Measurements from ENCODE around the gene ZNF268.
"Not testable (repeated sequence)": the region's sequence is repeated elsewhere in the genome, so short reads cannot be mapped to it uniquely, and the experiment has no call there.

The ZNF268 gene

GRCh38 chr12:133231001-133231400 is 49.7 kb downstream of the ZNF268 start:
- DNase-seq, result no peak

GRCh38 chr12:133233006-133233405 is 51.7 kb downstream of the ZNF268 start:
- DNase-seq, result no peak

- no peak for DNase-seq
Observed at GRCh38 chr12:133233993-133234564, 52.8 kb downstream of the ZNF268 start.

GRCh38 chr12:133234971-133235370 is 53.7 kb downstream of the ZNF268 start:
- DNase-seq, result no peak

- no peak for DNase-seq
Observed at GRCh38 chr12:133235401-133236112, 54.3 kb downstream of the ZNF268 start, which contains the start of gene ANHX. Gene ANHX (minus strand): TSS chr12:133235877. CDS start chr12:133234356, 1,521 bp downstream.

GRCh38 chr12:133236144-133236543 is 54.8 kb downstream of the ZNF268 start:
- no peak for DNase-seq

GRCh38 chr12:133236556-133236955 is 55.3 kb downstream of the ZNF268 start:
- no peak for DNase-seq

GRCh38 chr12:133251732-133252131 is 70.4 kb downstream of the ZNF268 start:
- no peak for DNase-seq

- DNase-seq, result not testable (repeated sequence)
Observed at GRCh38 chr12:133255833-133256232, 74.5 kb downstream of the ZNF268 start.

GRCh38 chr12:133256321-133256720 is 75.0 kb downstream of the ZNF268 start:
- no peak for DNase-seq

- DNase-seq, result no peak
Observed at GRCh38 chr12:133264173-133264572, 82.9 kb downstream of the ZNF268 start.

All from NCI-H774 (cell line).